ENCODE measurements around the gene TBC1D10A.
A peak's percentile ranks its signal among the peaks of the same experiment; 100 is the strongest.

The TBC1D10A gene

DNA sequence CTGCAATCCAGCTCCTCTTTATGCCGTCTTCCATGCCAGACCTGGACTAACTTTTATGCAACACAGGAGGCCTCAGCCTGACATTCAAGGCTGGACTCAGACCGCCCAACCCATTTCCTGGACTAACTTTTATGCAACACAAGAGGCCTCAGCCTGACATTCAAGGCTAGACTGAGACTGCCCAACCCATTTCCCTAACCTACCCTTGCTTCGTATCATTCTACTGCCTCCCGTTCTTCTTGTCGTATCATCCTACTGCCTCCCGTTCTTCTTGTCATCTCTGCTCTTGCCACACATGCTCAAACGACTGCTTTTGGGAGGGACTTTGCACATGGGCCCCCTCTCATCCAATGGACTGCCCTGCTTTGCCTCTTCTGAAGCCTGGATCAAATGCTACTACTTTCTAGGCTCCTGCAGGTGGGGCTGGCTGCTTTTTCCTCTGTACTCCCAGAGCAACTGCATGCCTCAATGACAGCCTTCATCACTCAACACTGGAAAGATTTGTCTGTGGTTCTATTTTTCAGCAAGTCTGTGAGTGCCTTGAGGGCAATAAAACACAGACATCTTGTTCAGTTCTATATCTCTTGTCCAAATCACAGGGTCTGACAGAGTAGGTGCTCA, 7.8 kb downstream of the TBC1D10A start:
- DNase-seq, result no peak

DNA sequence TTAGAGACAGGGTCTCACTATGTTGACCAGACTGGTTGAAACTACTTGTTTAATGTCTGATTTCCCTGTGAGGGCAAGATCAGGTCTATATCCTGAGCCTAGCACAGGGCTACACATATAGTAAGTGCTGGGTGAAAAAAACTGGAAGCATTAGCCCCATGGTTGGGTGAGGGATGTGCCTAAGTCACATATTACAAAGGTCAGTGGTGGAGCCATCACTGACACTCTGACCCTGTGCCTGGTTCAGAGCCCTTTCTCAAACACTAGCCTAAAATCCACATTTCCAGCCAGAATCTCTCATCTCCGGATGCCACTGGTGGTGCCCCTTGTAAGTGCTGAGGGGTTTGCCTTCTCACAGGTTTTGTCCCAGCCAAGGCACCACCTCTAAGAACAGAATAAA, 9.0 kb downstream of the TBC1D10A start:
- DNase-seq, result no peak

DNA sequence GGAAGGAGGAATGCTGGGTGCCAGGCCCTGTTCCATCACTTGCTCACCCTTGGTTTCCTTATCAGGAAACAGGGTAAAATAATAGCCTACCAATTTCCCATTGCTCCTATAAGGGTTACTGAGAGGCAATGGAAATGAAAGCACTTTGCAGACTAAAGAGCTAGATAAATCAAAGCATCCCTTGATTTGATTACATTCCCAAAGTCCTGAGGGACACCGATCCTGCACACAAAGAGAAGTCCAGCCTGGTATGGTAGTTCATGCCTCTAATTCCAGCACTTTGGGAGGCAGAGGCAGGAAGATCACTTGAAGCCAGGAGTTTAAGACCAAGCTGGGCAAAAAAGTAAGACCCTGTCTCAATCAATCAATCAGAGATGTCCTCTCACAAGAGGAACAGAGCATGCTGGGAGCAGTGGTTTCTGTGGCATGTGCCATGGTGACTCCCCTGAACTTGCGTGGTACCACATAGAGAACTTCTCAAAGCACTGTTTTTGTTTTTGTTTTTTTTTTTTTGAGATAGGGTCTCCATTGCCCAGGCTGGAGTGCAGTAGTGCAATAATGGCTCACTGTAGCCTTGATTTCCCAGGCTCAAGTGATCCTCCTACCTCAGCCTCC, 10.7 kb downstream of the TBC1D10A start:
- no peak for DNase-seq

DNA sequence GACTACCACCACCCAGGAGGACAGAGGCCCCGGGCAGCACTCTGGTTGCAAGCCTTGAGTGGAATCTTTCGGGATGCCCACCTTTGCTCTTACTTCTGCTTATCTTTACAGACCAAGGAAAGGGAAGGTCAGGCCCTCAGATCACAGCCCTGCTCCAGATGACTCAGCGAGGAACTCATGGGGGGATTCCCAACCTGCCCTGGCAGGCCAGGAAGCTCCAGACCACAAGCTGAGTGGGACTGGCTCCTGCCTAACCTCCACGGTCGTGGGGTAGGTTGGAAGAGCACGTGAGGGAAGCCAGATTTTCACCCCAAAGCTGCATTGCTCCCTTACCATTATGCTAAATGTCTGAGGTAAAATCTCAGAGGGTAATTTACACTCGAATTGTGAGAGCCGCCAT, 11.8 kb downstream of the TBC1D10A start:
- peak; percentile 85 for DNase-seq

DNA sequence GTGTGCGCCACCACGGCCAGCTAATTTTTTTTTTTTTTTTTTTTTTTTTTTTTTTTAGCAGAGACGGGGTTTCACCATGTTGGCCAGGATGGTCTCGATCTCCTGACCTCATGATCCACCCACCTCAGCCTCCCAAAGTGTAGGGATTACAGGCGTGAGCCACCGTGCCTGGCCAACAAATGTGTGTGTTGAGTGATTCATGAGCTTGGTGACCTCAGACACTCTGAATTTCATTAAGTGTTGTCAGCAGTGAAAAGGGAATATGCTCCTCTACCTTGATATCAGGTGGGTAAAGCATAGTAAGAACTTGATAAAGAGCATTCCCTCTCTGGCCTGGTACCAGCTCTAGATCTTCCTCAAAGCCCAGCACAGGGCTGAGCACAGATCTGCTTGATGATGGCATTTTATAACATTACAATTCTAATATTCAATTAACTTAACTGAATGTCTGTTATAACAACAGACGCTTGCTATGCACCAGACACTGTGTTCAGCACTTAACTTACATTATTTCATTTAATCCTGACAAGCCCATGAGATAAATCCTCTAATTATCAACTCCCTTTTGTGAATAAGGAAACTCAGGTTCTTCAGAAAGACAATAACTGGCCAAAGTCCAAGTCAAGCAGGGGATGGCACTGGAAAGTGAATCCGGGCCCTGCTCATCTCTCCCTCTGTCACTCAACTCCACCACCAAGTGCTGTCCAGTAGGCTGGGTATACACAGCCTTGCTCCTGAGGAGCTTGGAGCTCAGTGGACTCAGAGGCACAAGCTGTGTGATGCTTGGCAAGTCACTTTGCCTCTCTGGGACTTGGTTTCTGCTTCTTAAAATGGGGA, 13.0 kb downstream of the TBC1D10A start:
- no peak for DNase-seq

DNA sequence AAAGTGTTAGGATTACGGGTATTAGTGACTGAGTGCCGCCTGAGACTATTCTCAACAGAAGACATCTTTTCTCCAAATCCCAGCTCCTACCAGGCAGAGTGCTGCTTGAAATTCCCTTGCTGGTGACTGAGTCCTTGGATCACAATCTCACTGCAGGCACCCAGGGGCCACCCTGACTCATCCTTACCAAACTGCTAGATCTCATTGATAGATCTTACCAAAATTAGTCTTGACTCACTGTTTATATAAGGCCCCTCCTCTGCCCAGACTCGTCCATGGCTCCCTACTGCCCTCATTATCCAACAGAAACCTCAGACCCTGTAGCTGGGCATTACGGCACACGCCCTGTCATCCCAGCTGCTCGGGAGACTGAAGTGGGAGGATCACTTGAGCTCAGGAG, 14.7 kb downstream of the TBC1D10A start:
- DNase-seq, result peak; percentile 68

DNA sequence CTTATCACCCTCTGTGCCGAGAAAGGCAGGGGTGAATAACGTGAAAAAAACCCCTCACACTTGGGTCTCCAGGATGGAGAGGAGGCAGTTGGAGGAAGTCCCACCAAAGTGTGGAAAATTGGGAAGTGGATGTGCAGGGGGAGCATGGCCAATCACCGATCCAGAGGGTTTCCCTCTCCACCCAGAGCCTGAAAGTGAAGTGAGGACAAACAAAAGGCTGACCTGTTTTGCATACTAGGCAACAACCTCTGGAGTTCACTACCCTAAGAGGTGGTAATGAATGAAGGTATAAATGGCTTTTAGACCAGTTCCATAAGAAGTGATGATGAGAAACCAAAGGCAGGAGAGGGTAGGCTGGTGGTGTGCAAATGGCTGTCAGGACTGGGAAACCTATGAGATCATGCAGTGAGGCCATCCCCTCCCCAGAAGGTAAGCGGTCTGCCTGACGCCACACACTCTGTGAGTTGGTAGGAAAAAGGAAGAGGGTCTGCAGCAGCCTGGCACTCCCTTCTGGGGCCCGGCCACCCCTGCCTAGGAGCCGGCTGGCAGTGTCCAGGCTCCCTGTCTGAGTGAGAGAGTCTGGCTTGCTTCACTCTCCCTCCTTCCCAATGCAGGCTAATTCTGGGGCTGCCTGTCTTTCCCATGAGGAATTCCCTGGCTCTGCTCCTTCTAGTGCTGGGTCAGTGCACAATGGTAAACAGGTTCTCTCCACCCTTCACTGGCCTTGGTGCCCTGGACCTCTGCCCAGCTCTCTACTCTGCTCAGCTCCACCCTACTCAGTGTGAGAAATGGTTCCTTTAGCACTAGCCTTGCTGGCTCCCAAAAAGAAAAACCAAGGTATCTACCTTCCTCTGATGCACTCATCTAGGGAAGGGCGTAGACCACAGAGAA, 15.6 kb downstream of the TBC1D10A start:
- DNase-seq, result no peak

DNA sequence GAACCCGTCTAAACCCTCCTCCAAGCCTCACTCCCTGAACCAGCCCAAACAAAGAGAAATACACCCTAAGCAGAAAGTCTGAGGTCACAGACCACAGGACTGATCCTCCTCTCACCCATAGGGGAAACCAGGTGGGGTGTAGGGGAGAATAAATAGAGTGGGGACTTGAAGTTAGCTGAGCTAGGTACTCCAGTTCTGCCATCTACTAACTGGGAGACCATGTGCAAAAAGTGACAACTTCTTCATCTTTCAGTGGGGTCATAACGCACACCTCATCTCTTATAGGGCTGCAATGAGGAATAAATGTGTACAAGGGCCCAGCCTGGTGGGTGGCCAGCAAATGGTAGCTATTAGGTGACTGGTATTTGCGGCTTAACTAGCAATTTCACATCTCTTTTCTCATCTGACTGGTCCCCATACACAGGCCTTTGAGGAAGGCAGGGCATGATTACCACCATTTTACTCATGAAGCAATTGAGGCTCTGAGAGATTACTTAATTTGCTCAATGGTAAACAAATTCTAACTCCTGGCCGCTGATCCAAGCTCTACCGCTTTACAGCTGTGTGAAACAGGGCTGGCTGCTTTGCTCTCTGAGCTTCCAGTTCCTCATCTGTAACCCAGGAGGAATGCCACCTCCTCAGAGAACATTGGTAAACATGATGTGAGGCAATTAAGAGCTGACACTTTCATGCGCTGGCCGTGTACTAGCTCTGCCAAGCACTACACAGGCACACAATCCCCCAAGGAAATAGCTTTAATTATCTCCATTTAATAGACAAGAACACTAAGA, 16.6 kb downstream of the TBC1D10A start:
- DNase-seq, result no peak

DNA sequence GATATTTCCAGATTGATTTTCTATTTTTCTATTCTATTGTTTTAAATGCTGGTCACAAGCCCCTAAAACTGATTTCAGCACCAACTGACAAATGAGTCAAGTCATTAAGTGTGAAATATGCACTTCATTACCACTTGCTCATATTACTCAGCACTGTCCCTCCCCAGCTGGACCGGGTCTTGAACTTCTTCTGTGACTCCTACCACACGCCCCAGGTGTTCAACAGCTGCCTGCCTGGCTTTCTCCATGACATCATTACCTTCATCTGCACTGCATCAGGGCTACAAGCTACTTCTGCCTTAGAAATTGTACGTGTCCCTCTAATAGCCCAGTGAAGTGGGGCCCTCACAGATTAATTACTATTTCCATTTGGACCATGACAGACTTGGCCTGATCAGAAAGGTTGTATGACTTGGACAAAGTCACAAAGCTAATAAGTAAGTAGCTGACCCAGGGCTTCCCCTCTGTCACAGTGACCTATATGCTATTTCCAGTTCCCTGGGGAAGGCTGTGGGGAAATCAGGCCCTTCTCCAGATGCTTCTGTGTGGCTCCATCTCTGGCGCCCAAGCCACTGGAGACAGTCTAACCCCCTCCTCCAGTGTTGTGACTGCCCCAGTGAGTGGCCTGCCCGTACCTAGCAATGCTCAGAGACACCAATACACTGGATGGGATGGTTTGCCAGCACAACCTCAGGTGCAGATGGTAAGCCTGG, 18.1 kb downstream of the TBC1D10A start:
- peak; percentile 76 for DNase-seq

DNA sequence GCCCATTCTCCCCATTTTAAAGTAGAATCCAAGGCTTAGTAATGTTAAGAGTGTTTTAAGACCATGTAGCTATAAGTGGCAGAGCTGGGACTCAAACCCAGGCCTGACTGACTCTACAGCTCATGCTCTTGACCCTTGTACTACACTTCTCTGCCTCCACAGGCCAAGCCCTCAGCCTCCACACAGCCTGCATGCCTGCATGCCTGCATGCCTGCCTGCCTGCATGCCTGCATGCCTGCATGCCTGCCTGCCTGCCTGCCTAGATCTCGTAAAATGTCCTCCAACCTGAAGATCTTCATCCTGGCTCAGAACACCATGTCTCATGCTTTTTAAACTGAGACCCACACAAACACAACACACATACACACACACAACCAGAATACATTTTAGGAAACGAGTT, 18.6 kb downstream of the TBC1D10A start:
- DNase-seq, result no peak

DNA sequence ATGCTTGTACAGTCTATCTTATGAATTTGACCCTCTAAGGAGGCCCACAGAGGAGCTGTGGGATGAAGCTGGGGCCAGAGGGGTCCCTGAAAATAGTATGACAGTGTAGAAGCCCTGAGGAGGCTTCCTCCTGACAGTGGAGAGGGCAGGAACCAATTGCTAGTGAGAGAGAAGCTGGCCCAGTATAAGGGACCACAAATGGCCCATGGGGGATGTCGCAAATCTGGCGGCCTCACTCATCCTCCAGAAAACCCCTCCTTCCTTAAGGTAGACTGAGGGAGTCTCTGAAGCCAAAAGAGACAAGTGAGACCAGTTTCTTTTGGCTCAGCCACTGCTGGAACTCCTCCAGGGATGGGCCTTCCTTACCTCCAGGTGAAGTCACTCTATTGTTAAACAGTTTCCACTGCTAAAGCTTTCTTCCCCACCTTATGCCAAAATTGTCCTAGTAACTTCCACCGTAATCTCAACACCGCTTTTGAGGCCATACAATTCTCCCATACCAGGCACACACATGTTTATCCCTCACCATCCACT, 19.6 kb downstream of the TBC1D10A start:
- DNase-seq, result peak; percentile 67

DNA sequence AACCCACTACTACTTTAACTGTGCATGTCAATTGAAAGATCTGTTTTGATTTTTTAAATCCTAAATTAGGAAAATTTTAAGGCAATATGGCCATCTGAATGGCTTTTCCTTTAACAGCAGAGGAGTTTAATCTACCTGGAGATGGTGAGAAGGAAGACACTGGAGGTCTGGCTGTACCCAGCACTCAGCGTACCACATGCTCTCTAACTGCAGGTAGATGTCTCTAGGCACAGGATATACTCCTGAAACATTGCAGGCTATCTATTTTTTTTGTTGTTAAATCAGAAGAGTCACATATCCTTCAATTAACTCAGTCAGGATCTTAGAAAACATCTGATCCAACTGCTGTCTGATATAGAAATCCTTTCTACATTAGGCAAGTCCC, 20.1 kb downstream of the TBC1D10A start:
- DNase-seq, result peak; percentile 60

DNA sequence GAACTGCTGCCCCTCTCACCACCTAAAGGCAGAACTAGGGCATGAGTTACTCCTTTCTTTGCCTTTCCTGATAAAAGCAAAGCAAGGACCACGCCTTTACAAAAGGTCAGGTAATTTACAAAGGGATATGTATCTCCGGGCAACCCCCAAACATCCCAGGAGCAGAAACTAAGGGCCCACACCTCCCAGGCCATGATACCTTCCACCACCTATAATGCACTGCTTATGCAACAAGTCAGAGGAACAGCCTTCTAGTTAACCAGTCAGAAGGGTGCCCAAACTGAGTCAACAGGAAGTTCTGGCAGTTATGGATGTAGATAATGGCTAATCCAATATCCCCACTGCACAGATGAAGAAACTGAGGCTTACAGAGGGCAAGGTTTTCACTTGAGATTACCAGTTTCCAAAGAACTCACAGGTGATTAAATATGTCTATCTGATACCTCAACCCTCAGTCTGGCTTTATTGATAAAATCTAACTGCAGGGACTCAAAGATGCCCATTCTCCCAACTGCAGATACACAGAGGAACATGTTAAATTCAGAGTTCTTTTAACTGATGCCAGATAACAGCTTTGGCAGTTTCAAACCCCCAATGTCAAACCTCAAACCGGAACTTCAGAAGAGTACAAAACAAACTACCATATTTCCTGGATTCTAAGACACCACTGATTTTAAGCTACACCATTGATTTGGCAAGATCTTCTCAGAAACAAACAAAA, 20.7 kb downstream of the TBC1D10A start:
- DNase-seq, result peak; percentile 66

DNA sequence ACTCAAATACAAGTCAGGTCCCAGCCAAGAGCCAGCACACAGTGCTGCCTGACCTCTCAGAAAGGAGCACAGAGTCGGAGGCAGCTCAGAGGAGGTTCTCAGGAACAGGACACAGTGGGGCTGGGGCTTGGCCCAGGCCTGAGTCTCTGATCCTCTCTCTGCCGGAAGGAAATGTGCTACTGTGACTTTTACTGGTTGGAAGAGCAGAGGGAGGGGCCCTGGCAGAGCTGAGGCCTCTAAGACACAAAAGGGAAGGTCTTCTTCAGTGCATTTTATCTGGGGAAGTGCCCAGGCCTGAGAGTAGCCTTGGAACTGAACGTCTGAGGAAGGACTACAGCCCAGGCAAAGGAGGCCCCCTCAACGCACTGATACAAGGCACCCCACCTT, 21.2 kb downstream of the TBC1D10A start:
- DNase-seq, result peak; percentile 82

DNA sequence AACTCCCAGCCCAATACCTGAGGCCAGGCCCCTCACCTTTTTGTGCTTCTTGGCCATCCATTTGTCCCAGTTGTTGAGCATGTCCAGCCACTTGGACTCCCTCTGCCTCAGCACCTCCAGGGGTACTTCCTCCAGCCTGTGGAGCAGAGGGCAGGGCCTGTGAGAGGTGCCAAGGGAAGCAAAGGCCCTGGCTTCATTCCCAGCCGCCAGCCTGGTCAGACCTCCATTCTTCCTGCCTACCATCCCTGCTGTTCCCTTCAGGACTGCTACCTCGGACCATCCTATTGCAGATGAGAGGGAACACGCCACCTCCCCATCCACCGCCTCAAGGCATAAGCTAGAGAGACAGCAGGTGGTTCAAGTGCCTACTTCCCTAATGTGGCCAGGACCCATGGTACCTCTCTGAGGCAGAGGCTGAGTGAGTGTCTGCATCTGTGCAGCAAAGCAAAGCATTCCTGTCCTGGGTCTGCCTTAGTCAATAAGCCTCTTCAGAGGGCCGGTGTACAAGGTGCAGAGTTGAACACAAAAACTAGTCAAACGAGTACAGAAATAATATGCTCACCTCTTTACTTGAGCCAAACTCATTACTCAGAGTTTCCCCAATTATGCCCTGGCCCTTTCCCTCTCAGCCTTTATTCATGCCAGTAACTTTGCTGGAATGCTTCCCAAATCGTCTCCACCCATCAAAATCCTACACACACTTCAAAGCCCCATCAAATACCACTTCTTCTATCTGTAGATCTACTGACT, 22.1 kb downstream of the TBC1D10A start:
- no peak for DNase-seq

DNA sequence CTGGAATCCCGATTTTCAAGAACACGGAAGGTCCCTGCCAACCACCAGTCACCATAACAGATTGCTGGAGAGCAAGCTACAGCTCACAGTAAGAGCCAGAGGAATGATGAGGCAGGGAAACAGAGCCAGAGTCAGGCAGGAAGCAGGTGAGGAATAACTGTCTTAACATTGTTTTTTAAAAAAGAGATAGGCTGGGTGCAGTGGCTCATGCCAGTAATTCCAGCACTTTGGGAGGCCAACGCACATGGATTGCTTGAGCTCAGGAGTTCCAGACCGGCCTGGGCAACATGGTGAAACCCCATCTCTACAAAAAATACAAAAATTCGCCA, 24.0 kb downstream of the TBC1D10A start:
- DNase-seq, result no peak

DNA sequence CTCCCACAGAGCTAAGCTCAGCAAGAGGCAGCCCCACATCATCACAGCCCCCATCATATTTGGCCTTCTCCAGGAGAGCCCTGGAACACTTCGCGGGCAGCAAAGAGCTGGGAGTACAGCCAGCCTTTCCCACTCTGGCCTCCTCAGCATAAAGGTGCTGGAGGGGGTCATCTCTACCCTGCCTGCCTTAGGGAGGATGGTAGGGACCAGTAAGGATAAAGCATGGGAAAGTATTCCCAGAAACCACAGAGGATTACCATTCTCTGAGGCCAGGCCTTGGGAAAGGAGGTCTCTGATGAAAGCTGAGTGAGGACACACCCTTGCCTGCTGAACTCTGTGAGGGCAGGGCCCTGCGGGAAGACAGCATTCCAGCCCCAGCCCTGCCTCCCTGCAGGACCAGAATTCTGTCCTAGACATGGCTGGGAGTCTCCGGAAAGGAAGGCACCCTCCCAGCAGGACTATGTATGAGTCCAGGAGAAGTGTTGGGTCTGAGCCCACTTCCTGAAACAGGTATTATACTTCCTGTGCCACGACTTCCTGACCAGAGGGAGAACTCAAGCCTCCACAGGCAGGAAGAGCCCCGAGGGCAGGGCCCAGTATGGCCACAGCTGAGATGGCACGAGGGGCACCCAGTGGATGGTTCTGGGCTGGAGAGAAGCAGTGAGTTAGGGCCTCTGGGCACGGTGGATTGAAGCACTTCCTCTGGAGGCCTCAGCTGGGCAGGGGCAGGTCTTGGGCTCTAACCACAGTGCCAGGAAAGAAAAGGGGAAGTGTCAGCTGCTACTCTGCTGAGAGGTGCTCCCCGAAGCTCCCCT, 24.5 kb downstream of the TBC1D10A start:
- no peak for DNase-seq

DNA sequence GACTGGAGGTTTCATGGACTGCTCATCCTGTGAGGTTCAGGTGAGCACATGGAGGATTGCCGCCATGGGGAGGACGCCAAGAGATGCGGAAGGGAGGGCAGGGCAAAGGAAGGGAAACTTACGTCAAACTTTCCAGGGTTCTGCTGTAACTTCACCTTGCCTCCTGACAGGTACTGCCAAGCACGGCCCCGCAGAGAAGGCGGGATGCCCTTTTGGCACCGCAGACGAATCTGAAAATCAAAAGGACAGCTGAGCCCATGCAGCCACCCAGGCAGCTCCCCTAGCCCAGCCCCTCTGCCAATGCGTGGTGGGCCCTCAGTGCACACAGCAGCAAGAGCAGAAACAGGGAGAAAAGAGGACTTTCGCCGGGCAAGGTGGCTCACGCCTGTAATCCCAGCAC, 27.4 kb downstream of the TBC1D10A start:
- DNase-seq, result no peak
